HEK293 (cell line): Measurements from ENCODE around the gene LPGAT1.

Source experiments
- CTCF ChIA-PET: fragments of 350-600 bp; formaldehyde crosslinking; extraction: SDS; loops from one replicate; lab custom pipeline; 2021; ENCODE audit warnings: antibody characterized with exemption; lab: Yijun Ruan, JAX
- POLR2A ChIA-PET: fragments of 300-600 bp; formaldehyde crosslinking; extraction: SDS; loops from one replicate; lab custom pipeline; 2020; ENCODE audit warnings: antibody characterized with exemption, inconsistent platforms; lab: Yijun Ruan, JAX
- H3K27ac ChIP-seq: fragments of 200-500 bp; sonication (Bioruptor generic); 2 replicates; pipeline ENCODE4 v1.5.1; 2014; ENCODE audit warnings: low read depth, low read length, control low read depth, inconsistent platforms; ENCODE audit errors: extremely low read depth
- H3K36me3 ChIP-seq, 2 experiments: fragments of 200-500 bp in 1 of 2; sonication (Bioruptor generic) in 1 of 2; 1 replicate in 1 of 2; 2 replicates in 1 of 2; pipeline ENCODE4 v1.5.1; 2014 to 2017; ENCODE audit warnings: inconsistent platforms in 2 of 2, low read length in 2 of 2; ENCODE audit not compliant: control insufficient read depth in 2 of 2, insufficient read depth in 1 of 2
- H3K4me1 ChIP-seq: fragments of 200-500 bp; sonication (Bioruptor generic); 2 replicates; pipeline ENCODE4 v1.5.1; 2014; ENCODE audit warnings: mild to moderate bottlenecking, low read length, inconsistent platforms; ENCODE audit not compliant: control insufficient read depth, insufficient read depth
- H3K4me3 ChIP-seq: 2 replicates; pipeline ENCODE4 v1.5.1; 2011; ENCODE audit warnings: low read depth, mild to moderate bottlenecking, control low read depth, low read length, moderate library complexity
- H3K9me3 ChIP-seq: fragments of 200-500 bp; sonication (Bioruptor generic); 2 replicates; pipeline ENCODE4 v1.5.1; 2014; ENCODE audit warnings: low read depth, low read length, inconsistent platforms; ENCODE audit not compliant: control insufficient read depth, insufficient read depth
- EGR2 ChIP-seq: fragments of 450-650 bp; formaldehyde crosslinking; IDR thresholded peaks from 2 replicates; pipeline ENCODE4 v1.5.1; 2016; ENCODE audit warnings: low read depth, missing biosample characterization, missing genetic modification characterization
- FEZF1 ChIP-seq: fragments of 450-650 bp; formaldehyde crosslinking; IDR thresholded peaks from 2 replicates; pipeline ENCODE4 v1.5.1; 2016; ENCODE audit warnings: missing biosample characterization, missing genetic modification characterization
- GLI2 ChIP-seq: fragments of 450-650 bp; formaldehyde crosslinking; IDR thresholded peaks from 2 replicates; pipeline ENCODE4; 2017; ENCODE audit warnings: missing biosample characterization, missing genetic modification characterization, low read depth, borderline replicate concordance
- KLF16 ChIP-seq: fragments of 450-650 bp; formaldehyde crosslinking; IDR thresholded peaks from 2 replicates; pipeline ENCODE4 v1.5.1; 2017; ENCODE audit warnings: missing biosample characterization, missing genetic modification characterization
- MEIS1 ChIP-seq: sonication (generic); formaldehyde crosslinking; IDR thresholded peaks from 2 replicates; pipeline ENCODE4 v1.8.1; 2022; ENCODE audit warnings: missing genetic modification reagents, mild to moderate bottlenecking, borderline replicate concordance
- PRDM10 ChIP-seq: fragments of 450-650 bp; formaldehyde crosslinking; IDR thresholded peaks from 2 replicates; pipeline ENCODE4 v1.5.1; 2016; ENCODE audit warnings: missing biosample characterization, missing genetic modification characterization
- SP2 ChIP-seq: fragments of 450-650 bp; formaldehyde crosslinking; IDR thresholded peaks from 2 replicates; pipeline ENCODE4 v1.5.1; 2016; ENCODE audit warnings: missing biosample characterization, missing genetic modification characterization
- SP3 ChIP-seq: fragments of 450-650 bp; formaldehyde crosslinking; IDR thresholded peaks from 2 replicates; pipeline ENCODE4 v1.5.1; 2016; ENCODE audit warnings: missing biosample characterization, missing genetic modification characterization
- YY1 ChIP-seq: fragments of 450-650 bp; formaldehyde crosslinking; IDR thresholded peaks from 2 replicates; pipeline ENCODE4 v1.5.1; 2018; ENCODE audit warnings: missing biosample characterization, missing genetic modification characterization
- ZNF112 ChIP-seq: fragments of 450-650 bp; formaldehyde crosslinking; IDR thresholded peaks from 2 replicates; pipeline ENCODE4 v1.5.0; 2017; ENCODE audit warnings: missing biosample characterization, missing genetic modification characterization
- ZNF114 ChIP-seq: fragments of 450-650 bp; formaldehyde crosslinking; IDR thresholded peaks from 2 replicates; pipeline ENCODE4 v1.5.0; 2017; ENCODE audit warnings: missing biosample characterization, missing genetic modification characterization
- ZNF174 ChIP-seq: fragments of 450-650 bp; formaldehyde crosslinking; IDR thresholded peaks from 2 replicates; pipeline ENCODE4 v1.5.0; 2017; ENCODE audit warnings: missing biosample characterization, mild to moderate bottlenecking, missing genetic modification characterization
- ZNF23 ChIP-seq: fragments of 450-650 bp; formaldehyde crosslinking; IDR thresholded peaks from 2 replicates; pipeline ENCODE4 v1.5.1; 2016; ENCODE audit warnings: missing biosample characterization, missing genetic modification characterization, borderline replicate concordance
- ZNF239 ChIP-seq: fragments of 450-650 bp; formaldehyde crosslinking; IDR thresholded peaks from 2 replicates; pipeline ENCODE4 v1.5.1; 2016; ENCODE audit warnings: missing biosample characterization, missing genetic modification characterization
- ZNF292 ChIP-seq: fragments of 450-650 bp; formaldehyde crosslinking; IDR thresholded peaks from 2 replicates; pipeline ENCODE4 v1.5.1; 2016; ENCODE audit warnings: low read depth, missing biosample characterization, missing genetic modification characterization, borderline replicate concordance
- ZNF324 ChIP-seq: fragments of 450-650 bp; formaldehyde crosslinking; IDR thresholded peaks from 2 replicates; pipeline ENCODE4 v1.5.1; 2016; ENCODE audit warnings: missing biosample characterization, missing genetic modification characterization
- ZNF404 ChIP-seq: fragments of 450-650 bp; formaldehyde crosslinking; IDR thresholded peaks from 2 replicates; pipeline ENCODE4 v1.5.1; 2017; ENCODE audit warnings: missing biosample characterization, missing genetic modification characterization
- ZNF510 ChIP-seq: fragments of 450-650 bp; formaldehyde crosslinking; IDR thresholded peaks from 2 replicates; pipeline ENCODE4 v1.5.1; 2018; ENCODE audit warnings: mild to moderate bottlenecking, missing genetic modification characterization, missing biosample characterization; ENCODE audit not compliant: insufficient replicate concordance
- ZNF521 ChIP-seq: fragments of 450-650 bp; formaldehyde crosslinking; IDR thresholded peaks from 2 replicates; pipeline ENCODE4 v1.5.1; 2017; ENCODE audit warnings: missing biosample characterization, mild to moderate bottlenecking, missing genetic modification characterization
- ZNF677 ChIP-seq: fragments of 450-650 bp; IDR thresholded peaks from 2 replicates; pipeline ENCODE4 v1.5.0; 2018; ENCODE audit warnings: missing biosample characterization, mild to moderate bottlenecking, missing genetic modification characterization, moderate library complexity
- ZNF776 ChIP-seq: fragments of 450-650 bp; formaldehyde crosslinking; IDR thresholded peaks from 2 replicates; pipeline ENCODE4 v1.5.0; 2017; ENCODE audit warnings: missing biosample characterization, missing genetic modification characterization, borderline replicate concordance
- ZNF837 ChIP-seq: fragments of 450-650 bp; formaldehyde crosslinking; IDR thresholded peaks from 2 replicates; pipeline ENCODE4 v1.5.1; 2016; ENCODE audit warnings: missing biosample characterization, missing genetic modification characterization
- ZSCAN16 ChIP-seq: fragments of 450-650 bp; formaldehyde crosslinking; IDR thresholded peaks from 2 replicates; pipeline ENCODE4 v1.5.1; 2016; ENCODE audit warnings: missing biosample characterization, missing genetic modification characterization

LPGAT1 gene

GRCh38 chr1:211879475-211879874 lies 48.9 kb upstream of the LPGAT1 start:
- no peak overlapping the region for H3K27ac ChIP-seq
- H3K9me3 ChIP-seq: no peaks in the 10 kb centered on the region
- H3K4me1 ChIP-seq: no peaks in the 10 kb centered on the region
- ChIA-PET CTCF (no interaction called here), POLR2A (no interaction called here)
- H3K4me3 ChIP-seq: no peak overlapping the region
- TF ChIP-seq ZNF23 (tag by site-specific recombination): no peak
- no peak for TF ChIP-seq ZNF324 (tag by site-specific recombination)
- TF ChIP-seq ZNF404 (tag by site-specific recombination): no peak
- no peak for TF ChIP-seq ZNF292 (tag by site-specific recombination)
- TF ChIP-seq ZNF174 (tag by site-specific recombination): no peak
- TF ChIP-seq ZNF837: no peak
- no peak for TF ChIP-seq ZNF510
- no peak for TF ChIP-seq ZNF112
- TF ChIP-seq SP2 (tag by site-specific recombination): no peak
- TF ChIP-seq YY1 (tag by site-specific recombination): no peak
- TF ChIP-seq EGR2 (tag by site-specific recombination): no peak
- no peaks in the 10 kb centered on the region for H3K36me3 ChIP-seq

- POLR2A ChIA-PET: no interaction called here
- no peak for TF ChIP-seq MEIS1 (CRISPR knock-in tag)
- TF ChIP-seq KLF16 (tag by site-specific recombination): no peak
- no peak for TF ChIP-seq FEZF1
- TF ChIP-seq SP3 (tag by site-specific recombination): no peak
- Histone ChIP-seq H3K27ac (no peak overlapping the region), H3K9me3 (no peaks in the 10 kb centered on the region), H3K4me1 (no peaks in the 10 kb centered on the region), H3K4me3 (no peak overlapping the region), H3K36me3 (no peaks in the 10 kb centered on the region)
- CTCF ChIA-PET: interaction anchor here (0.5 to 1.3 kb wide), 4 partner anchors 74 to 490 kb away, joined by 3 to 4 read pairs (median 3); no protein-coding TSS in a partner anchor
Measured at GRCh38 chr1:211876851-211877590, 46.5 kb upstream of the LPGAT1 start.

- H3K4me3 ChIP-seq: no peak overlapping the region
- H3K36me3 ChIP-seq: no peaks in the 10 kb centered on the region
- ChIA-PET POLR2A (no interaction called here), CTCF (interaction anchor here (0.6 kb wide), 1 partner anchor 1888 kb away, joined by 3 read pairs; no protein-coding TSS in a partner anchor)
- H3K27ac ChIP-seq: no peak overlapping the region
- no peak for TF ChIP-seq ZNF677 (tag by site-specific recombination)
- no peak for TF ChIP-seq ZNF776 (tag by site-specific recombination)
- TF ChIP-seq ZNF521 (tag by site-specific recombination): no peak
- TF ChIP-seq PRDM10: peak; percentile 84
- TF ChIP-seq ZNF114 (tag by site-specific recombination): no peak
- no peak for TF ChIP-seq GLI2 (tag by site-specific recombination)
- TF ChIP-seq ZNF239 (tag by site-specific recombination): no peak
- no peak for TF ChIP-seq ZSCAN16 (tag by site-specific recombination)
- no peaks in the 10 kb centered on the region for H3K4me1 ChIP-seq
- H3K9me3 ChIP-seq: no peaks in the 10 kb centered on the region
Measured at GRCh38 chr1:211875541-211875940, 45.0 kb upstream of the LPGAT1 start.
